OCI-LY7 (cell line): ENCODE measurements around the gene RECQL. TPM values are rescaled to one million over a fixed set of nuclear protein-coding genes. Genes with fewer than 3 reads are reported as not detected.

Source experiments
- BruUV-seq: library from RNA; stranded (reverse); fragments of 400-500 nt; replicated peaks from 2 replicates; lab custom pipeline; 2021; lab: Mats Ljungman, UMichigan
- CTCF ChIA-PET: fragments of 300-600 bp; sonication (Branson Sonifier 250); formaldehyde crosslinking; loops from one replicate; lab custom pipeline; 2022; ENCODE audit warnings: antibody characterized with exemption; ENCODE audit not compliant: unreplicated experiment; lab: Charles Lee
- POLR2A ChIA-PET: fragments of 300-600 bp; sonication (Branson Sonifier 250); formaldehyde crosslinking; loops from one replicate; lab custom pipeline; 2022; ENCODE audit warnings: antibody characterized with exemption; lab: Charles Lee
- DNase-seq: peaks from one replicate; pipeline ENCODE4 v3.0.0-alpha.2; 2015; ENCODE audit warnings: low spot score
- H2AFZ ChIP-seq: fragments of 200-600 bp; sonication (generic), shearing (Covaris generic); 2 replicates; pipeline ENCODE4 v1.6.1; 2014; ENCODE audit warnings: mild to moderate bottlenecking, antibody characterized with exemption, low read length, moderate library complexity
- H3K27ac ChIP-seq: fragments of 200-600 bp; sonication (generic); 2 replicates; pipeline ENCODE4 v1.5.1; 2014; ENCODE audit warnings: mixed run types, low read depth, mild to moderate bottlenecking, moderate library complexity, low read length, inconsistent platforms; ENCODE audit not compliant: poor library complexity, severe bottlenecking
- H3K36me3 ChIP-seq: fragments of 200-600 bp; sonication (generic); 2 replicates; pipeline ENCODE4 v1.6.1; 2014; ENCODE audit warnings: mild to moderate bottlenecking, antibody characterized with exemption, low read length, moderate library complexity, mixed read lengths; ENCODE audit not compliant: insufficient read depth
- H3K4me1 ChIP-seq: fragments of 200-600 bp; sonication (generic); 2 replicates; pipeline ENCODE4 v1.5.1; 2014; ENCODE audit warnings: mild to moderate bottlenecking, low read length; ENCODE audit not compliant: insufficient read depth, poor library complexity, severe bottlenecking
- H3K4me2 ChIP-seq: fragments of 200-600 bp; sonication (generic); 2 replicates; pipeline ENCODE4 v1.6.1; 2014; ENCODE audit warnings: mild to moderate bottlenecking, low read length
- H3K4me3 ChIP-seq: fragments of 200-600 bp; sonication (generic); 2 replicates; pipeline ENCODE4 v1.5.1; 2014; ENCODE audit warnings: mild to moderate bottlenecking, low read depth, low read length; ENCODE audit not compliant: poor library complexity, severe bottlenecking
- H3K79me2 ChIP-seq: fragments of 200-600 bp; sonication (generic); 2 replicates; pipeline ENCODE4 v1.6.1; 2016; ENCODE audit warnings: low read depth, mild to moderate bottlenecking, low read length, moderate library complexity, mixed read lengths; ENCODE audit not compliant: insufficient read depth
- H3K9me2 ChIP-seq: fragments of 200-600 bp; sonication (generic); 2 replicates; pipeline ENCODE4 v1.6.1; 2016; ENCODE audit warnings: mild to moderate bottlenecking, low read length, mixed read lengths; ENCODE audit not compliant: insufficient read depth
- H3K9me3 ChIP-seq: fragments of 200-600 bp; sonication (generic); 2 replicates; pipeline ENCODE4 v1.6.1; 2014; ENCODE audit warnings: mild to moderate bottlenecking, mixed run types, low read length, mixed read lengths
- H4K20me1 ChIP-seq: fragments of 200-600 bp; sonication (generic); 2 replicates; pipeline ENCODE4 v1.6.1; 2014; ENCODE audit warnings: mild to moderate bottlenecking, antibody characterized with exemption, low read length, moderate library complexity, mixed read lengths; ENCODE audit not compliant: insufficient read depth
- EZH2phosphoT487 ChIP-seq: fragments of 200-600 bp; sonication (generic); IDR thresholded peaks from 2 replicates; pipeline ENCODE4 v1.6.1; 2018; ENCODE audit warnings: low read depth, borderline replicate concordance, mild to moderate bottlenecking, mixed run types, antibody characterized with exemption, low read length, moderate library complexity, mixed read lengths
- intact Hi-C: fragments of 100-400 bp; cut with micrococcal nuclease; formaldehyde crosslinking; loops from one replicate; pipeline ENCODE4 v1.10.0; 2022; ENCODE audit not compliant: unreplicated experiment
- total RNA-seq, 2 experiments: library from RNA; depleted of rRNA in 1 of 2; stranded (reverse); fragments of >200 nt in 1 of 2; shearing (Covaris generic) in 1 of 2; gene quantifications; 2 replicates each; pipeline ENCODE4 v1.2.3, GENCODE V29; 2014 to 2022
- TF ChIP-seq, protein P1 (sequence below): fragments of 200-600 bp; sonication (generic); conservative IDR thresholded peaks from 2 replicates; pipeline ENCODE4 v1.5.1; 2014; ENCODE audit warnings: mild to moderate bottlenecking, antibody characterized with exemption, low read length, moderate library complexity, mixed read lengths

The RECQL gene
- total RNA-seq, 2 experiments from 2014 or later: 53.1 to 72.8 TPM

DNA sequence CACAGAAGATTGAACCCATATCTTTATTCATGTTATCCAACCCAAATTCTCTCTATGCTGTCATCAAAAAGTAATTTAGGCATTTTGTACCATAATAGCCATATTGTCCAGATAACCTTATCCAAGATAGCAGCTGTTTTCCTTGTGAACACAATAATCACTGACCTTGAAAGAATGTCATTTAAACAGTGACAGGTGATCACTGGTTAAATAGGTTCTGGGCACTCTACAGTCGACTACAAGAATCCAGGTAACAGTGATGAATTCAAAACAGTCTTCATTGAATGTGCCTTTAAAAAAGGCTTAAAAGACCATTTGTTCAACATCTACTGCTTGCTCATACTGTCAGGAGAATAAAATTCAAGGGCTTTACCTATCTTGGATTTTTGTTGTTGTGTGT, 20.1 kb upstream of the RECQL start:
- H3K9me3 ChIP-seq: no peaks in the 10 kb centered on the region
- H2AFZ ChIP-seq: no peak overlapping the region
- no peaks in the 10 kb centered on the region for H3K9me2 ChIP-seq
- H3K36me3 ChIP-seq: 0 out of 2 replicates have a peak, but pooled peaks cover 4% of the 10 kb centered on the region
- ChIA-PET POLR2A (interaction anchor here (0.6 kb wide), 1 partner anchor 125 kb away, joined by 3 read pairs; no protein-coding TSS in a partner anchor), CTCF (no interaction called here)
- DNase-seq: no peak
- H3K27ac ChIP-seq: no peak overlapping the region
- TF ChIP-seq, protein P1, sequence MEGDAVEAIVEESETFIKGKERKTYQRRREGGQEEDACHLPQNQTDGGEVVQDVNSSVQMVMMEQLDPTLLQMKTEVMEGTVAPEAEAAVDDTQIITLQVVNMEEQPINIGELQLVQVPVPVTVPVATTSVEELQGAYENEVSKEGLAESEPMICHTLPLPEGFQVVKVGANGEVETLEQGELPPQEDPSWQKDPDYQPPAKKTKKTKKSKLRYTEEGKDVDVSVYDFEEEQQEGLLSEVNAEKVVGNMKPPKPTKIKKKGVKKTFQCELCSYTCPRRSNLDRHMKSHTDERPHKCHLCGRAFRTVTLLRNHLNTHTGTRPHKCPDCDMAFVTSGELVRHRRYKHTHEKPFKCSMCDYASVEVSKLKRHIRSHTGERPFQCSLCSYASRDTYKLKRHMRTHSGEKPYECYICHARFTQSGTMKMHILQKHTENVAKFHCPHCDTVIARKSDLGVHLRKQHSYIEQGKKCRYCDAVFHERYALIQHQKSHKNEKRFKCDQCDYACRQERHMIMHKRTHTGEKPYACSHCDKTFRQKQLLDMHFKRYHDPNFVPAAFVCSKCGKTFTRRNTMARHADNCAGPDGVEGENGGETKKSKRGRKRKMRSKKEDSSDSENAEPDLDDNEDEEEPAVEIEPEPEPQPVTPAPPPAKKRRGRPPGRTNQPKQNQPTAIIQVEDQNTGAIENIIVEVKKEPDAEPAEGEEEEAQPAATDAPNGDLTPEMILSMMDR: no peak
- TF ChIP-seq EZH2phosphoT487: no peak
- intact Hi-C loops: no loop called here
- peaks cover 5% of the 10 kb centered on the region for H3K4me1 ChIP-seq
- H3K79me2 ChIP-seq: no peaks in the 10 kb centered on the region
- no peak overlapping the region for H3K4me3 ChIP-seq
- no peak overlapping the region for H3K4me2 ChIP-seq
- no TSS peak for BruUV-seq
- no peaks in the 10 kb centered on the region for H4K20me1 ChIP-seq

DNA sequence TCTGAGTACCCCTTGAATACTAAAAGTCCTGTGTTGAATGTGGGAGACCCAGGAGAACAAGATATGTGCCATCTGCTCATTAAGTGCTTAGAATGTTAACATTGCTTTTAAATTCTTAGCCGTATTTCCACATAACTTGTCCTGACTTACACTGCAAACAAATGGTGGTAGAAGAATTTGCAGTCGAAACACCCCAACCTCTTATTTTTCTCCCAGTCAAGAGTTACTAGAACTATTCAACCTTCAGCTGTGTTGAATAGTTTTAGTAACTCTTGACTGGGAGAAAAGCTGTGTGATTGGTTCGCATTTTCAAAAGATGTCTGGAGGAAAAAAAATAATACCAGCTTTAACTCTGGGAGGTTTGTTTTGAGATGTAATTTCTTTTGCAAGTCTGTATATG, 17.0 kb upstream of the RECQL start:
- CTCF ChIA-PET: no interaction called here
- Histone ChIP-seq H3K79me2 (no peaks in the 10 kb centered on the region), H2AFZ (no peak overlapping the region), H3K9me3 (no peaks in the 10 kb centered on the region), H3K9me2 (no peaks in the 10 kb centered on the region), H3K4me3 (no peak overlapping the region), H3K36me3 (peaks cover 34% of the 10 kb centered on the region), H3K4me1 (no peaks in the 10 kb centered on the region), H4K20me1 (no peaks in the 10 kb centered on the region), H3K4me2 (no peak overlapping the region), H3K27ac (no peak overlapping the region)
- no TSS peak for BruUV-seq
- TF ChIP-seq, protein P1: no peak
- TF ChIP-seq EZH2phosphoT487: no peak
- intact Hi-C loops: no loop called here
- DNase-seq: no peak
- POLR2A ChIA-PET: interaction anchor here (0.7 to 1.9 kb wide), 2 partner anchors 8 to 133 kb away, joined by 3 to 6 read pairs; no protein-coding TSS in a partner anchor

DNA sequence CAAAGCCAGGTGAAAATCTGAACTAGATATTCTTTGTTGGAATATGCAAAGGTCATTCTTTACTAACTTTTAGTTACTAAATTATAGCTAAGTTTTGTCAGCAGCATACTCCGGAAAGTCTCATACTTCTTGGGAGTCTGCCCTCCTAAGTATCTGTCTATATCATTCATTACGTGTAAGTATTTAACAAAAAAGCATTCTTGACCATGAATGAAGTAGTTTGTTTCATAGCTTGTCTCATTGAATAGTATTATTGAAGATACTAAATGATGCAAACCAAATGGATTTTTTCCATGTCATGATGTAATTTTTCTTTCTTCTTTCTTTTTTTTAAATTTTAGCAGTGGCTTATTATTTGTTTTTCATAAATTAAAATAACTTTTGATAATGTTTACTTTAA, 14.8 kb upstream of the RECQL start:
- DNase-seq: no peak
- H4K20me1 ChIP-seq: no peaks in the 10 kb centered on the region
- TF ChIP-seq EZH2phosphoT487: no peak
- TF ChIP-seq, protein P1: no peak
- no peaks in the 10 kb centered on the region for H3K4me1 ChIP-seq
- no peaks in the 10 kb centered on the region for H3K9me2 ChIP-seq
- H3K4me3 ChIP-seq: no peak overlapping the region
- no peaks in the 10 kb centered on the region for H3K79me2 ChIP-seq
- intact Hi-C loops: no loop called here
- ChIA-PET CTCF (no interaction called here), POLR2A (interaction anchor here (0.5 to 1.2 kb wide), 6 partner anchors 8 to 1869 kb away, joined by 3 to 5 read pairs (median 4); partner anchors contain the start of gene SPX)
- no peak overlapping the region for H3K4me2 ChIP-seq
- no peak overlapping the region for H2AFZ ChIP-seq
- peaks cover 54% of the 10 kb centered on the region for H3K36me3 ChIP-seq
- H3K27ac ChIP-seq: no peak overlapping the region
- BruUV-seq: no TSS peak
- no peaks in the 10 kb centered on the region for H3K9me3 ChIP-seq
